Upper lobe of left lung (tissue), 6 donors: Measurements from ENCODE around the gene ADAMTSL4. TPM values are rescaled to one million over a fixed set of nuclear protein-coding genes. Genes with fewer than 3 reads are reported as not detected.
A peak's percentile ranks its signal among the peaks of the same experiment; 100 is the strongest.

Experiments used
- ATAC-seq, 2 donors: fragments of 200-7000 bp; cut with Tn5 transposase; one replicate each; pipeline ENCODE4 v1.9.1; 2022; ENCODE audit warnings: mild to moderate bottlenecking in 2 of 2, moderate library complexity in 2 of 2; ENCODE audit not compliant: low FRiP score in 2 of 2
- DNase-seq, 2 donors: peaks; one replicate each; pipeline ENCODE4 v3.0.0-alpha.2; 2019 to 2020
- H3K27ac ChIP-seq, 4 donors: fragments of 200-600 bp; sonication (generic); one replicate each; pipeline ENCODE4 v1.5.1; 2016 to 2019
- H3K27me3 ChIP-seq, 4 donors: fragments of 200-600 bp; sonication (generic); one replicate each; pipeline ENCODE4 v1.5.1; 2017 to 2019
- H3K36me3 ChIP-seq, 4 donors: fragments of 200-600 bp; sonication (generic); one replicate each; pipeline ENCODE4 v1.5.1; 2016 to 2019
- H3K4me1 ChIP-seq, 4 donors: fragments of 200-600 bp; sonication (generic); one replicate each; pipeline ENCODE4 v1.5.1; 2018 to 2019
- H3K4me3 ChIP-seq, 4 donors: fragments of 200-600 bp; sonication (generic); one replicate each; pipeline ENCODE4 v1.5.1; 2017 to 2019; ENCODE audit warnings: mild to moderate bottlenecking in 2 of 4, moderate library complexity in 1 of 4
- H3K9me3 ChIP-seq, 4 donors: fragments of 200-600 bp; sonication (generic); one replicate each; pipeline ENCODE4 v1.5.1; 2018 to 2019
- EP300 ChIP-seq, 4 donors: sonication (generic); formaldehyde crosslinking; IDR thresholded peaks; one replicate each; pipeline ENCODE4 v1.5.1; 2017; ENCODE audit warnings: antibody characterized with exemption in 4 of 4, control low read depth in 2 of 4
- POLR2A ChIP-seq, 4 donors: fragments of 450-650 bp; IDR thresholded peaks; one replicate each; pipeline ENCODE4 v1.5.1; 2016 to 2017; ENCODE audit warnings: antibody characterized with exemption in 4 of 4, mild to moderate bottlenecking in 2 of 4
- POLR2AphosphoS5 ChIP-seq, 2 donors: sonication (generic); formaldehyde crosslinking; IDR thresholded peaks; one replicate each; pipeline ENCODE4 v1.5.1; 2017; ENCODE audit warnings: antibody characterized with exemption in 2 of 2
- WGBS, 2 donors: methylation state at CpG; one replicate each; pipeline ENCODE4 v1.1.5; 2017 to 2018; 5-methylcytosine and 5-hydroxymethylcytosine counted together
- total RNA-seq, 6 donors: library from RNA; depleted of rRNA in 4 of 6; stranded (reverse); fragments of >200 nt in 4 of 6; gene quantifications; one replicate each; pipeline versions ENCODE4 v1.1.0 to v1.2.1, GENCODE V29; 2016 to 2021
- TF ChIP-seq, protein P1 (sequence below), 6 experiments: fragments of 450-650 bp in 4 of 6; fragments of 200-600 bp in 2 of 6; sonication (generic) in 2 of 6; IDR thresholded peaks; one replicate each; pipeline ENCODE4 v1.5.1; 2016 to 2019; ENCODE audit warnings: antibody characterized with exemption in 6 of 6
- donor health status: DM: no; HTN: no; CAD: no; lungs with moderate emphysema.
- donor health status: DM: no; HTN: yes; CAD: no; lungs with severe emphysema.

ADAMTSL4 gene
- total RNA-seq, 6 donors from 2014 or later: 40.3 to 169 (median 139) TPM

DNA sequence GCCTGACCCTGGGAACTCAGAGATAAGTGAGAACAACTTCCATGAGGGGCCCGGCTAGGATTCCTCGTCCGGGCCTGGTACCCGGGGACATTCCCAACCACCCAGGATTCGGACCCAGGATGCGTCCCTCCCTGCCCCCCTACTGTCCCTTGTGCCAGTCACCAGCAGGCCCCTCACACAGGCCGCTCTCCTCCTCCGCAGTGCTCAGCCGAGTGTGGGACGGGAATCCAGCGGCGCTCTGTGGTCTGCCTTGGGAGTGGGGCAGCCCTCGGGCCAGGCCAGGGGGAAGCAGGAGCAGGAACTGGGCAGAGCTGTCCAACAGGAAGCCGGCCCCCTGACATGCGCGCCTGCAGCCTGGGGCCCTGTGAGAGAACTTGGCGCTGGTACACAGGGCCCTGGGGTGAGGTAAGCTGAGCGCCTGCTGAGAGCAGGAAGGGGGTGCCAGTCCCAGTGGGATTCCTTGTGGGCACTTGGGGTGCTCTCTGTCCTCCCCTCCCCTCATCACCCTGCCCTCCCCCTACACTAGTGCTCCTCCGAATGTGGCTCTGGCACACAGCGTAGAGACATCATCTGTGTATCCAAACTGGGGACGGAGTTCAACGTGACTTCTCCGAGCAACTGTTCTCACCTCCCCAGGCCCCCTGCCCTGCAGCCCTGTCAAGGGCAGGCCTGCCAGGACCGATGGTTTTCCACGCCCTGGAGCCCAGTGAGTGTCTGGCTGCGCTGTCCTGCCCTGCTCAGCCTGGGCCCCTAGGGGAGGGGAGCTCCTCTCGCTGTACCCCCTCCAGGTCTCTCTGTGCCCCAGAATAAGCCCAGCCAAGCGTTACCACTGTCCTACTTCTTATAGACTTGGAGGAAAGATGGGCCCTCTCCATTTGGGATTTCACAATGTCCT, 9.8 kb downstream of the ADAMTSL4 start:
- 75 to 84% methylated on average over 3 to 28 of the region's 28 CpGs for WGBS, 2 donors
- Histone ChIP-seq H3K27me3 (no peaks in the 10 kb centered on the region), H3K9me3 (no peaks in the 10 kb centered on the region), H3K27ac (peak overlapping the region; percentile 98 to 100 (median 100)), H3K36me3 (peaks cover 0 to 46% (median 17%) of the 10 kb centered on the region in 4 donors), H3K4me1 (peaks cover 50 to 55% (median 52%) of the 10 kb centered on the region in 4 donors), H3K4me3 (peak overlapping the region in 3 of 4 donors; percentile 25 to 53 (median 36))
- DNase-seq (peak; percentile 59 to 87), ATAC-seq (no peak)
- TF ChIP-seq, protein P1, sequence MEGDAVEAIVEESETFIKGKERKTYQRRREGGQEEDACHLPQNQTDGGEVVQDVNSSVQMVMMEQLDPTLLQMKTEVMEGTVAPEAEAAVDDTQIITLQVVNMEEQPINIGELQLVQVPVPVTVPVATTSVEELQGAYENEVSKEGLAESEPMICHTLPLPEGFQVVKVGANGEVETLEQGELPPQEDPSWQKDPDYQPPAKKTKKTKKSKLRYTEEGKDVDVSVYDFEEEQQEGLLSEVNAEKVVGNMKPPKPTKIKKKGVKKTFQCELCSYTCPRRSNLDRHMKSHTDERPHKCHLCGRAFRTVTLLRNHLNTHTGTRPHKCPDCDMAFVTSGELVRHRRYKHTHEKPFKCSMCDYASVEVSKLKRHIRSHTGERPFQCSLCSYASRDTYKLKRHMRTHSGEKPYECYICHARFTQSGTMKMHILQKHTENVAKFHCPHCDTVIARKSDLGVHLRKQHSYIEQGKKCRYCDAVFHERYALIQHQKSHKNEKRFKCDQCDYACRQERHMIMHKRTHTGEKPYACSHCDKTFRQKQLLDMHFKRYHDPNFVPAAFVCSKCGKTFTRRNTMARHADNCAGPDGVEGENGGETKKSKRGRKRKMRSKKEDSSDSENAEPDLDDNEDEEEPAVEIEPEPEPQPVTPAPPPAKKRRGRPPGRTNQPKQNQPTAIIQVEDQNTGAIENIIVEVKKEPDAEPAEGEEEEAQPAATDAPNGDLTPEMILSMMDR (IDR thresholded peaks at IDR 0.05): no peak
- TF ChIP-seq EP300 (IDR thresholded peaks at IDR 0.05) (no peak), POLR2AphosphoS5 (IDR thresholded peaks at IDR 0.05) (peak; percentile 12 to 30), POLR2A (IDR thresholded peaks at IDR 0.05) (peak in 1 of 4 donors; percentile 17)

DNA sequence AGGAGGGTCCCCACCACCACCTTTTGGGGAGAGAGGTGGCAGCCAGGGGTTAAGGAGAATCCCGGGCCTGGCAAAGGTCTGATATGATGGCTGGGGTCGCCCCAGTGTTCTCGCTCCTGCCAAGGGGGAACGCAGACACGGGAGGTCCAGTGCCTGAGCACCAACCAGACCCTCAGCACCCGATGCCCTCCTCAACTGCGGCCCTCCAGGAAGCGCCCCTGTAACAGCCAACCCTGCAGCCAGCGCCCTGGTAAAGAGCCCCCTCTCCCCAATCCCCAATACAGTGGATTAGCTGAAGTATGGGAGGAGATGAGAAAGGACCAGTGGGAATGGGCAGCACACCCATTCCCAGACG, 10.4 kb downstream of the ADAMTSL4 start:
- peak overlapping the region in 2 of 4 donors; percentile 53 to 58 for H3K4me3 ChIP-seq
- H3K27me3 ChIP-seq: no peaks in the 10 kb centered on the region
- peaks cover 56 to 61% (median 57%) of the 10 kb centered on the region in 4 donors for H3K4me1 ChIP-seq
- TF ChIP-seq, protein P1 (IDR thresholded peaks at IDR 0.05): no peak
- DNase-seq (peak in 1 of 2 donors; percentile 42), ATAC-seq (no peak)
- H3K36me3 ChIP-seq: peaks cover 0 to 41% (median 17%) of the 10 kb centered on the region in 4 donors
- H3K9me3 ChIP-seq: no peaks in the 10 kb centered on the region
- 74 to 78% methylated on average over 7 to 10 of the region's 10 CpGs for WGBS, 2 donors
- peak overlapping the region; percentile 98 to 100 (median 100) for H3K27ac ChIP-seq

DNA sequence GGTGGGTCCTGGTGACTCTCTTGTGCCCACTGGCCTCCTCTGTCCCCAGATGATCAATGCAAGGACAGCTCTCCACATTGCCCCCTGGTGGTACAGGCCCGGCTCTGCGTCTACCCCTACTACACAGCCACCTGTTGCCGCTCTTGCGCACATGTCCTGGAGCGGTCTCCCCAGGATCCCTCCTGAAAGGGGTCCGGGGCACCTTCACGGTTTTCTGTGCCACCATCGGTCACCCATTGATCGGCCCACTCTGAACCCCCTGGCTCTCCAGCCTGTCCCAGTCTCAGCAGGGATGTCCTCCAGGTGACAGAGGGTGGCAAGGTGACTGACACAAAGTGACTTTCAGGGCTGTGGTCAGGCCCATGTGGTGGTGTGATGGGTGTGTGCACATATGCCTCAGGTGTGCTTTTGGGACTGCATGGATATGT, 10.8 kb downstream of the ADAMTSL4 start:
- TF ChIP-seq EP300 (IDR thresholded peaks at IDR 0.05): no peak
- TF ChIP-seq, protein P1 (IDR thresholded peaks at IDR 0.05): peak; percentile 92 to 96 (median 94)
- Histone ChIP-seq H3K27me3 (no peaks in the 10 kb centered on the region), H3K27ac (peak overlapping the region; percentile 98 to 100 (median 100)), H3K4me3 (peak overlapping the region in 3 of 4 donors; percentile 46 to 58 (median 53)), H3K4me1 (peaks cover 60 to 65% (median 61%) of the 10 kb centered on the region in 4 donors), H3K9me3 (no peaks in the 10 kb centered on the region), H3K36me3 (peaks cover 0 to 37% (median 15%) of the 10 kb centered on the region in 4 donors)
- 0 to 58% methylated on average over 1 to 5 of the region's 9 CpGs for WGBS, 2 donors
- DNase-seq (peak in 1 of 2 donors; percentile 83), ATAC-seq (peak; percentile 42)

DNA sequence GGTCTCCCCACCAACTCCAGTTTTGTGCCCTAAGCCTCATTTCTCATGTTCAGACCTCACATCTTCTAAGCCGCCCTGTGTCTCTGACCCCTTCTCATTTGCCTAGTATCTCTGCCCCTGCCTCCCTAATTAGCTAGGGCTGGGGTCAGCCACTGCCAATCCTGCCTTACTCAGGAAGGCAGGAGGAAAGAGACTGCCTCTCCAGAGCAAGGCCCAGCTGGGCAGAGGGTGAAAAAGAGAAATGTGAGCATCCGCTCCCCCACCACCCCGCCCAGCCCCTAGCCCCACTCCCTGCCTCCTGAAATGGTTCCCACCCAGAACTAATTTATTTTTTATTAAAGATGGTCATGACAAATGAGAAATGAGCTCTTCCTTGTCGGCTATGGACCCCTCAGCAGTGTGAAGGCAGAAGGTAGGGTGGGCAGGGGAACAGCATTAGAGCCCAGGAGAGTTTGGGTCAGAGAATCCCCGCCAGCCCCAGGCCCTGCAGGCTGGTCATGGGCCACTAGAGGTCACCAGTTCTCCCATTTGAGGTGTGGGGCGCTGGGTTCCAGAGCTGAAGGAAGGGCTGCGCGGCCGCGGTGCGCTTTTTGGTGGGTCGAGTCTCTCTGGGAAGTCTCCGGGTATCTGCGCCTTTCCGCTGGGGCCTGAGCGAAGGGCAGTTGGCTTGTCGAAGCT, 11.5 kb downstream of the ADAMTSL4 start:
- H3K9me3 ChIP-seq: no peaks in the 10 kb centered on the region
- DNase-seq (peak; percentile 91 to 95), ATAC-seq (peak; percentile 64 to 83)
- no peak for TF ChIP-seq EP300 (IDR thresholded peaks at IDR 0.05)
- TF ChIP-seq, protein P1 (IDR thresholded peaks at IDR 0.05): peak; percentile 83 to 92 (median 87)
- peaks cover 67 to 72% (median 68%) of the 10 kb centered on the region in 4 donors for H3K4me1 ChIP-seq
- H3K4me3 ChIP-seq: peak overlapping the region; percentile 19 to 58 (median 50)
- H3K27ac ChIP-seq: peak overlapping the region; percentile 98 to 100 (median 100)
- 7 to 16% methylated on average over 15 to 17 of the region's 17 CpGs for WGBS, 2 donors
- no peaks in the 10 kb centered on the region for H3K27me3 ChIP-seq
- H3K36me3 ChIP-seq: peaks cover 0 to 30% (median 13%) of the 10 kb centered on the region in 4 donors
